Measurements from ENCODE around the gene SERPINB8. TPM values are rescaled to one million over a fixed set of nuclear protein-coding genes. Genes with fewer than 3 reads are reported as not detected.

Gene SERPINB8
- total RNA-seq, 1 donor from 2014 or later: 4.0 TPM

DNA sequence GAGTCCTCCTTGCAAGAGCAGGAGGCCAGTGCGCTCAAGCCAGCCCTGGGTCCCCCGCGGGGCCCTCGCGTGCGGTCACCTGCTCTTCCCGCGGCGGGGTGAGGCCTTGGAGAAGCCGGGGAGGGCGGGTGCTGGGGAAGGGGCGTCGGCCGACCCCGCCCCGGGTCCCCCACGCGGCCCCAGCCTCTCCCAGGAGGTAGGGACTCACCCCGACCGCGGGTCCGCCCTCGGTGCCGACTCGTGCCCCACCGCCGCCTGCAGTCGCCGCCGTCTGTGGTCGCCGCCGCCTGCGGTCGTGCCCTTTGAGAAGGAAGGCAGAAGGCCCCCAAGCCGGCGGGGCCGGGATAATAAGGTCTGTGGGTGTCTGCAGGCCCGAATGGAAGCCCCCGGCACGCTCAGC lies 32.7 kb downstream of the SERPINB8 start:
- ATAC-seq: no peak
- DNase-seq (ENCODE audit: low spot score): no peak

DNA sequence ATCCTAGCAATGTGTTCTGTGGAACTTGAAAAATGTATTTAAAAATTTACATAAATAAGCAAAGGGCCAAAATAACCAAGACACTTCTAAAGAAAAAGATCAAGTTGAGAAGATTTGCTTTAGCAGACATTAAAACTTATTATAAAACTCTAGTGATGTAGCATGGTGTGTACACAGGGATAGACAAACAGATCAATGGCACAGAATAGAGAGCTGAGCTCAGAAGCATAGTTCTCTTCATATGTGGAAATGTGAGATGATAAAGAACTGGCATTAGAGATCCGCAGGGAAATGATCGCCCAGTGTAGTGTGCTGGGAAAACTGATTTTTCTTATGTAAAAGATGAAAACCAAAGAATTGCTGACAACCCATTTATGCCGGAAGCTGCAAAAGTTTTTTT lies 39.4 kb downstream of the SERPINB8 start:
- ATAC-seq (peak; percentile 62), DNase-seq (ENCODE audit: low spot score) (no peak)

DNA sequence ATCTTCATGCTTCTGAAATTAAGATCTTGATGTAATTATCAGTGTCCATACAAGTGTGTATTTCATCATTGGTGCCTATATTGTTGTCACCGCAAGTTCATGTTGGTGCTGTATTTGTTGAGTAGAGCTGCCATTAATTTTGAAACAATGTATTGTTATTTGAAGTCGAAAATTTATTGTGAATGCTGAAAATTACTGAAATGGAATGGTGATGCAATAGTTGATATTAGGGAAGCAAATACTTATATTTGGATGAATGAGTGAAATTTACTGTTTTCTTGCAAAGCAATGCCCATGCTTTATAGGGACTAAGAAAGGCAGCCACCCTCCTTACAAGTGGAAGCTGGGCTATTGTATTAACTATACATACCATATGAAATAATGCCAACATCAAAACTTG lies 41.6 kb downstream of the SERPINB8 start:
- DNase-seq (ENCODE audit: low spot score) (no peak), ATAC-seq (no peak)

DNA sequence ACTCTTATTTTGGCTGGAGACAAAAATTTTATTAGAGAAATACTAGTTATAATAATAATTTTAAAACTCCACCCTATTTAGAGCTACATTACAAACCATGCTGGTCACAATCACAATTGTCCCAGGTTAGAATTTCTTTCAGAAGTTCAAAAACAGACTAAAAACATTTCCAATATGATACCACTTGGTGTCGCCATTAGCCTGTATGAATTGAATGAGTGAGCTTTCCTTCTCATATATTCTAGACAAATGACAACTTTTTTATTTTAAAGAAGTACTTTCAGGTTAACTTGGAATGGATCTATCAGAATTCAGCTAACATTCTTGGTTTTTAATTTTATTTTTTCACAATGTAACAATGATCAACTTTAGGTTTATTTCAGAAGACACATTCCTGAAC lies 48.0 kb downstream of the SERPINB8 start:
- DNase-seq (ENCODE audit: low spot score) (no peak), ATAC-seq (peak; percentile 56)

DNA sequence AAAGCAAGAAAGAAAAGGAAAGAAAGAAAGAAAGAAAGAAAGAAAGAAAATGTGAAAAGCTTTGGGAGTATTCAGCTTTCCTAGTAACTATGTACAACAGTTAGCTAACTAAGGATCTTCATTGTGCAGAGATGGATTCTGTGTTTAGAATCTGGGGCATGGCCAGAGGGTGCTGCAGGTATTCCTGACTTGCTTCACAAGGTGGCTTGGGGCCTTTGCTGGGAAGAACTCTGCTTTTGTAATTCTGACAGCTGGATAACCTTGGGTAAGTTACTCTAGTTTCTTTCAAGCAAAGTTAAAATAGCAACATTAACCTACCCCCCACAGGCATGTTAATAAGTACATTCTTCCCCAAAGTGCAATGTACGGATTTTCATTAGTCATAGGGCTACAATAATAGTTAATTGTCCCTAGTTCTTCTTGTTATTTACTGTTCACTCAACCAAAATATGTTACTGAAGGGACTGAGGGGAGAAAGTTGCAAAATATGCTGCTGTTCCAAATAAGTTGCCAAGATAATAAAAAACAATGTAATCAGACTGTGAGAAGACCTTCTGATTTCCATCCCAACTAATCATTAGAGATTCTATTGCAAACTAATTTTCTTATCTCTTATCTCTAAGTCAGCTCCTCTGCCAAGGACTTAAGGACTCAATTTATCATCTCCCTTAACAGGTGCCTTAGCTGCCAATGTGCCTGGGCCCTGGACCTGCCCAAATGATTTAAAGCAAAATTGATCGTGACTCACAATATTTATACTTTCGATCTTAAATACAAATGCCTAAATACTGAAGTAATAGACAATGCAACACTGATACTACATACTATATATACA lies 50.3 kb downstream of the SERPINB8 start:
- ATAC-seq: no peak
- DNase-seq (ENCODE audit: low spot score): no peak

DNA sequence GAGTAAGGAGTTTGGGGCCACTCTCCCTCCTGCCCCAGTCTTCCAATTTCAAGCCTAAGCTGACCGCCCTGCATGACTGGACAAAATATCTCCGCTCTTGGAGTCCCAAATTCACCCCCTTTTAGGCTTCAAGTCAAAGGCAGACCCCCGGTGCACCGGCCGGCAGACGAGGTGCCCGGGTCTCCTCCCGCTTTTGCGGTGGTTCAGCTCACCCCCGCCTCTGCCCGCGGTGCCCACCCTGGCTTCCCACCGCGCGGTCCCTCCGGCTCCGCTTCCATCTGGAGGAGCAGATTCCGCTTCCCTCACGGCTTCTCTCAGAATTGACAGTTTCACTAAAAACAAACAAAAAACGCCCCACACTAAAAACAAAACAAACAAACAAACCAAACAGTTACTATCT lies 56.5 kb downstream of the SERPINB8 start:
- DNase-seq (ENCODE audit: low spot score) (no peak), ATAC-seq (no peak)

DNA sequence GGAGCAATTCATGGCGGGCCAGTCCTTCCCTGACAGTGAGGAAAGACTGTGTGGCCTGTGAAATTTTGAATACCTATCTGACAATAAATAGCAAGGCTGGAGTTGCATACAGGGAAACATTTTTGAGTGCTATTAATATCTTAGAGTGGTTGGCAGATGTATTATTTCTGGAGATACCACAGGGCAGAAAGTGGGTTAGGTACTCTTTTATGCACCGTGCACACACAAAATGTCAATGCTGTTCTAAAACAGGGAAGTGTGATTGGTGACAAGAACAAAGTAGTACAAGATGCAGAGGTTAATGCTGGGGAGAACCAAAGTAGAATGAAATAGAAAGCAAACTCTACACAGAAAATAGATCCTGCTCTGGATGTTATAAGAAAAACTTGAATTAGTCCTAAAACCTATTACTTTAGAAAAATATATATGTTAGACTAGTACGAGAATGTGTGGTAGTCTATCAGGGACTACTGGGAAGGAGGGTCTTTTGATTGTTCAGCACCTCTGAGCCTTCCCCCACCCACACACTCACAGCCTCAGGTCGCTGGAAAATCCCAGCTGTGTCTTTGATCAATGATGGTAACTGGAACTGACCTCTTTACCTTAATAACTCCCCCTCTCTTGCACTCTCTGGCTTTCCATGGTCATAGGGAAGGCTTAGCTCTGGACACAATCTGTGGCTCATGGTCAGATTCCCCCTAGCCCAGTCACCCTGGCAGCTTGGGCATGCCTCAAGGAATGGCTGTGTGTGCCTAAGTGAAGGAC lies 58.2 kb downstream of the SERPINB8 start:
- DNase-seq (ENCODE audit: low spot score) (no peak), ATAC-seq (no peak)

DNA sequence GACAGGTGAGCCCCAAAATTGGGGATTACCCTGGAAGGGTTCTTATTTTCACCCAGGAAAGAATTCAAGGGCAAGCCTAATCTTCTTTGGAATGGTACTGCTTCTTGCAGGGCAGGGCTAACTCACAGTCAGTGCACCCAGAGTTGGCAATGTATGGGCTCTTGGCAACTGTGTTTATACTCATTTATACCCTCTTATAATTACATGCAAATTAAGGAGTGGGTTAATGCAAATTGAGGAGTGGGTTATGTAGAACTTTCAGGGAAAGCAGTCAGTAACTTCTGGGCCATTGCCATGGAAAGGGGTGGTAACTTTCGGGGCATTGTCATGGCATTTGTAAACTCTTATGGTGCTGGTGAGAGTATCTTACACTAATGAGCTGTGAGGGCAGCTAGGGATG lies 59.2 kb downstream of the SERPINB8 start:
- DNase-seq (ENCODE audit: low spot score) (no peak), ATAC-seq (no peak)

DNA sequence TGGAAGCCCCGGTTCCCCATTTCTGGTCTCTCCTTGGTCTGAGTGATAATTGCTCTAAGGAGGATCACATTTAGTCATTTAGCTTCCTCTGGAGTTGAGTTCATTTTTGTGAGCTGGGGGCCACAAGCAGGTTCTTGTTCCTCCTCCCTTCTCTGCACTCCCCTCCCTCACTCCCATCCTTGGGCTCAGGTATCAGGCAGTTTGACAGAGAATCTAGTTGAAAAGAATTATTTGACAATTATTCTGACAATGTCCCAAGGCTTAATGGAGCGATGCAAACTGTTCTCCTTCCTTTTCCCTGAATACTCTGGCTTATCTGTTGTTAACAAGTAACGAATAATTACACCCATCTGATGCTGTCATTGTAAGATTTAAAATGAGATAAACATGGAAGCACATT lies 61.5 kb downstream of the SERPINB8 start:
- DNase-seq (ENCODE audit: low spot score) (no peak), ATAC-seq (no peak)

DNA sequence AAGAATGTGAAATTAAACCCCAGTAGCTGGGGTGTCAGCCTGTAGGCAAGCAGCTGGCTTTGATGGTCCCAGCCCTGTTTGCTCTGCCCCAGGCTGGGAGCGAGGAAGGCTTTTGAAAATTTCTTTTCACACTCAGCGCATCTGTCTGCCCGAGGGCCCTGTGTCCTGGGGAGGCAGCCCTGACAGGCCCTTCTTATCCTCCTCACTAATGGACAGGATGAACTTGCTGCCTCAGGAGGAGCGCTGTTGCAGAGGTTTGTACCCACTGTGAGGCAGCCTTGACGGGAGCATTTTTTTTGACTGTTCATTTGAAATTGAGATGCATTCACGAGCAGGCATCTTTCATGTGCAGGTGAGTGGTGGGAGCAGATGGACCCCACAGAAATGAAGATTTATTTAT lies 62.4 kb downstream of the SERPINB8 start:
- DNase-seq (ENCODE audit: low spot score) (no peak), ATAC-seq (no peak)

DNA sequence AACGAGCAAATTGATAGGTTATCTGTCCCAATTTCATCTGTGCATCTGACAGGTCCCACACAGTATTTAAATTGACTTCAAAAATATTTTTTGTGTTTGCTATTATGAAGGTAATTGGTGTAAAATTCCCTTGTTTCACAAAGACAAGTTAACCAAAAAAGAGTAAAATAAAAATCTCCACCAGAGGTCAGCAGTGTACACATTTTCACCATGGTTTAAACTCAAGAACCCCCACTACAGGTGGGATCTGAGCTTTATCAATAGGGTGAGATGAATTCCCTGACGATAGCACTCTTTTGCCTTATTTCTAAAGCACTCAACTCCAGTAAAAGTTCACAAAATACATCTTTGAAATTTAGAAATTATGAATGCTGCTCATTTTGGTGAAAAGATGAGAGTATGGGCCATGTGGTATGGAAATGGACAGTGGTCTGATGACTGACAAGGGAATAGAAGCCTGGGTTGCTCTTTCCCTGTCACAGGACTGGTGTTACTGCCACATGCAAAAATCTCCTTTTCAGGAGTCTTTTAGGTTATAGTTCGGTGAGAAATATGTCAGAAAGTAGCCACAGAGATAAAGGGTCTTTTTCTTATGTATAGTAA lies 68.0 kb downstream of the SERPINB8 start:
- ATAC-seq (peak; percentile 68), DNase-seq (ENCODE audit: low spot score) (no peak)

Other genes starting within 250 kb of the SERPINB8 start
- not detected for gene SERPINB7, start 194.7 kb upstream of the SERPINB8 start, total RNA-seq
- gene SERPINB2, start 82.4 kb upstream of the SERPINB8 start, total RNA-seq: not detected
- gene SERPINB10, start 62.1 kb upstream of the SERPINB8 start, total RNA-seq: not detected
- 0.23 TPM for gene HMSD, start 20.8 kb upstream of the SERPINB8 start, total RNA-seq
- not detected for gene LINC00305, start 179.0 kb downstream of the SERPINB8 start, total RNA-seq

Data from left lobe of liver (tissue), 2 donors.